HG03460 (cell line): ENCODE measurements around the gene MMEL1.
"Not testable (repeated sequence)": the region's sequence is repeated elsewhere in the genome, so short reads cannot be mapped to it uniquely, and the experiment has no call there.

Experiments
- ATAC-seq: cut with Tn5 transposase; IDR thresholded peaks from one replicate; pipeline ENCODE4 v1.9.1; 2021; ENCODE audit not compliant: unreplicated experiment

MMEL1 gene

GRCh38 chr1:2558861-2559260 lies 74.0 kb downstream of the MMEL1 start:
- ATAC-seq, result no peak

DNA sequence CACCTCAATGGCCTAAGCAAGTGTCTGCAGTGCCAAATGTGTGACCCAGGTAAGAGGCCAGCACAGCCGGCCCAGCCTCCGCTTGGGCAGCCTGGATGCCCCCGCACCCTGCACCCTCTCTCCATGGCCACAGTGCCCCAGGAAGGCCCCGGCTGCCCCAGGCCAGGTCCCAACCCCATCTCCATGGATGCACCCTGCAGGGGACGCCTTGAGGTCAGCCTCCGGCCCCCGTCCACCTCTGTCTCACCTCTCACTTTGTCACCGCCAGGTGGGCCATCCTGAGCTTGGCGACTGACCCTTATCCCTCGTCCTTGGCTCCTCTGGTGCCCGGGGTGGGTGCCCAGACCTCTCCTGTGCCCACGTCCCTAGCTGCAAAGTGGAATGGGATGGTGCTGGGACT lies 74.4 kb downstream of the MMEL1 start:
- no peak for ATAC-seq

DNA sequence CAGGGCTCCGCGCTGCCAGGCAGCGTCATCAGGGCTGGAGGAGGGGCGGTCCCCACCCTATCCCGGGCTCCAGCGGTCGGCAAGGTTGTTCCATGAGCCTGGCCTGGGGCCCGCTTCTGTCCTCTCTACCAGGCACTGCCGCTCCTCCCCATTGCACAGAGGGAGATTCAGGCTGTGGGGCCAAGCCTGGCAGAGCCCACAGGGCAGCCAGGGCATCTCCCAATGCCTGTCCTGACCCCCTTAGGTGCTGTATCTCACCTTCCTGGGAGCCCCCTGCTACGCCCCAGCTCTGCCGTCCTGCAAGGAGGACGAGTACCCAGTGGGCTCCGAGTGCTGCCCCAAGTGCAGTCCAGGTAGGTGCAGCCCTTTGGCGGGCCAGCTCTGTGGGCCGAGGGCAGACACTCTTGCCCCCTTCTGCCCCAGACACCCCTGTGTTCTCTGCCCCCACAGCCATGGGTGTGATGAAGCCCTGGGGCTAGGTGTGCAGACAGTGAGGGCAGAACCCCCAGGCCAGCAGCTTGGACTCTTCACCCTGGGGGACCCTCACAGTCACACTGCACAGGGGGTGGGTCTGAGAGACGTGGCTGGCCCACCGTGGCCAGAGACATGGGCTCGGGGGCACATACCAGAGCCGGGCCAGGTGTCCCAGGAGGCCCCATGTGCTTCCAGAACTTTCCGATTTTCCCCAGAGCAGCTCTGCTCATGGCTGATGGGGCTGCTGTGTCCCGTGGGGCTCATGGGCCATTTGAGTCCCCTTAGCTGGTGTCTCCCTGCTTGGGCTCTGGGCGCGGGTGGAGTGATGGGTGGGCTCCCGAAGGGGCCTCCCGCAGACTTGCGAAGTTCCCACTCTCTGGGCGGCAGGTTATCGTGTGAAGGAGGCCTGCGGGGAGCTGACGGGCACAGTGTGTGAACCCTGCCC lies 75.1 kb downstream of the MMEL1 start:
- ATAC-seq, result no peak

- peak; percentile 26 for ATAC-seq
These were observed 75.9 kb downstream of the MMEL1 start for GRCh38 chr1:2556678-2557481.

GRCh38 chr1:2556277-2556677 lies 76.5 kb downstream of the MMEL1 start, which contains the start of gene TNFRSF14:
TSS of gene TNFRSF14 (plus strand) at chr1:2556371. CDS start at chr1:2556665, 294 bp downstream.
- ATAC-seq, result peak; percentile 35

DNA sequence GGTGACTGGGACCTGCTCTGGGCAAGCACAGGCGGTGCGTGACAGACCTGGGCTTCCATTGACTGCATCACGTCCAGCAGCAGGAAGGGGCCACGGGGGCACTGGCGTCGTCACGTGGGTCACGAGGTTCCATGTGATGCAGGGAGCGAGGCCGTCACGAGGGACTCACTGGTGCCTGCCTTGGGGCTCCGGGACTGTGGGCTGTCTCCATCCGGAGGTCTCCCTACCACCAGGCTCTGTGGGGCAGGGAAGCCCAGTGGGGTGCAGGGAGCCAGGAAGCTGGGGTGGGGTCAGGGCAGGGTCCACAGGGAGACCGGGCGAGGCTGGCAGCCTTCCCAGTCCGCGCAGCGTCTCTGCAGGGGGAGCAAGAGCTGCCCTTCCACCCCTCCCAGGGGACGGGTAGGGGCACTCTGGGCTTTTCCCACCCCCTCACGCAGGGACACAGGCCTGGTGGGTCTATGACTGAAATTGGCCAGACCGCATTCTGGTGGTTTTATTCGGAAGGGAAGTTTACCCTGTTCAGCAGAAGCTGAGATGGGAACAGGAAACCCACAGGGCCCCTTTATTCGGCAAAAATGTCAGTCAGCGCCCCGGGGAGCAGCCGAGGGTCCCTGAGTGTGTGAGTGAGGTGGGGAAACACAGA lies 77.1 kb downstream of the MMEL1 start:
- peak; percentile 37 for ATAC-seq

GRCh38 chr1:2554621-2555387 lies 78.0 kb downstream of the MMEL1 start:
- ATAC-seq, result no peak

DNA sequence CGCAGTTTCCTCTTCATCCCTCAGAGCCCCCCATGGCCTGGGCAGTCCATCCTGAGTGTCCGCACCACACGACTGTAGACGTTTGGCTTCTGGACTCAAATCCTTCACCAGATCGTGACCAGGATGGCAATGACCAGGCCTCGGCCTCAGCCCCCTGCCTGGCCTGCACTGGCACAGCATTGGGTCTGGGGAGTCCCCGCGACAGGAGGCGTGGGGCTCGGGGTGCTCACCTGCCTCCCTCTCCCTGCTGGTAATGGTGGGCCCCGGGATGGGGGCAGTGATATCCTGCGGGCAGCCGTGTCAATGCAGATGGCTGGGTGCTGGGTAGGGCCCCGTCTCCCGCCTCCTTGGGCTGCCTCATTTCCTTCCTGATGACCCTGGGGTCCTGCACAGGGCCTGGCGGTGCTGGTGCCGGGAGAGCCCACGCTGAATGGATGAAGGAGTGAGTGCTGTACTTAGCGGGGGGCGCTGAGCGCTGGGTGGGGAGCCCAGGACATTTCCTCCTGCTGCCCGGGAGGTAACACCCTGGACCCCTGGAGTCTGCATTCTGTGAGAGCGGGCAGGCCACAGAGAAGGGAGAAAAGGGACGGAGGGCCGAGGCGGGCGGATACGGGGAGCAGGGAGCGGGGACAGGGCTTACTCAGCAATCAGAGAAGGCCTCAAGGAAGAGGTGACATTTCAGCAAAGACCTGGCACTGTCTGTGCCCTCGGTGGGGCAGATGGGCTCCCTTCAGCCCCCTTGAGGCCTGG lies 78.8 kb downstream of the MMEL1 start:
- ATAC-seq, result no peak

- not testable (repeated sequence) for ATAC-seq
These were observed 79.7 kb downstream of the MMEL1 start for GRCh38 chr1:2553076-2553475.

DNA sequence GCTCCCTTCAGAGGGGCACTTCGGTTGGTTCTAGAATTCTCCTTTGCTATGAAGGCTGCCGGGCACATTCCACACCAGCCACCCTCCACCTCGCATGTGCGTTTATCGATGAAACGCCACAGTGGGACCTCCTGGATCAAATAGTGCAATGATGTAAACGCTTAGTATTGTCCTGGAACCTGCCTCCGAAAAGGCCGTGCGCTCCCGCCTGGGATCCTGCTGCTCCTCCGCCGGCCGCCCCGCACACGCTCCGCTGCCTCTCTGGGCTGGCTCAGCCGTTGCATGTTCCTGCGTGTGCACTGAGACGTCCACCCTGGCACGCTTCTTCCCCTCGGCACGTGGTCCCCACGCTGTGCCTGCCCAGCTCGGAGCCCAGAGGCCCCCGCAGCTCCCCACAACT lies 80.6 kb downstream of the MMEL1 start:
- ATAC-seq, result no peak

DNA sequence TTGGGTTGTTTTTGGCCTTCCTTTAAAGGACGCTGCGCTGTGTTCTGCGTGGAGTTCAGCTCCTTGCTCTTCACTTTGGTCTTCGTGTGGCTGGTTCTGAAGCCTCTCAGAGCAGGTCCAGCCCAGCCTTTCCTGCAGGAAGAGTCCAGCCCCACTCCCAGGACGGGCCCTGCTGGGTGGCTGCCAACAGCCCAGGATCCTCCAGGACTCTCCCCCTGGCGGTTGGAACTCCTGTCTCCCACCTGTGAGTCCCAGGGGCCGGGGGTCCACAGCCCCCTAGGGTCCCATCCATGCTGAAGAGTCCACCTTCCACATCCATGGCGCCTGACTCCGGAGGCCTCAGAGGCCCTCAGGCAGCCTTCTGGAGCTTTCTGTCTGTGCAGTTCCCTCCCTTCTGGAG lies 81.3 kb downstream of the MMEL1 start:
- ATAC-seq, result not testable (repeated sequence)

GRCh38 chr1:2550309-2550861 lies 82.4 kb downstream of the MMEL1 start:
- ATAC-seq, result not testable (repeated sequence)

DNA sequence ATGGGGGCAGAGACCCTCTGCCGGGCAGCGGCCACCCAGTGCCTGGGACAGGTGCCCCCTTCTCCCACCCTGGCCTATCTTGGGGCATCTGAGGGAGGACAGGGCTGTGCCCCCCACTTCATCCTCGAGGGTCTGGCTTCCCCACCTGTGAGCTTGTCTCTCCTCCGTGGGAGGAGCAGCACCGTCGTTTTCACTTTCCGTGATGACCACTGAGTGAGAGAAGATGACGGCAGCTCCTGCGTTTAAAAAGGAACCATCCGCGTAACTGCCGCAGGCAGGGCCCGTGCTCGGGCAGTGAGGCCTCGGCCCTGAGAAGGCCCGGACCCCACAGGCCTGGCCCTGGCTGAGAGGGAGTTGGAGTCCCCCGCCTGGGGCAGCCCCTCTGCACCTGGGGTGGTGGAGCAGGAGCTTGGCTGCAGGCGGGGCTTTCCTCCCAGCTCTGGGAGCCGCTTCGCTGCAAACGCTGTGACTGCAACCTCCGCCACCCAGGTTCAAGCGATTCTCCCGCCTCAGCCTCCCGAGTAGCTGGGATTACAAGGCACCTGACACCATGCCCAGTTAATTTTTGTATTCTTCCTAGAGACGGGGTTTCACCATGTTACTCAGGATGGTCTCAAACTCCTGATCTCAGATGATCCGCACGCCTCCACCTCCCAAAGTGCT lies 83.3 kb downstream of the MMEL1 start:
- not testable (repeated sequence) for ATAC-seq

- peak; percentile 22 for ATAC-seq
These were observed 84.7 kb downstream of the MMEL1 start for GRCh38 chr1:2548068-2548589.

GRCh38 chr1:2547210-2548067 lies 85.4 kb downstream of the MMEL1 start:
- peak; percentile 15 for ATAC-seq

GRCh38 chr1:2546515-2547209 lies 86.2 kb downstream of the MMEL1 start:
- peak; percentile 31 for ATAC-seq
